WERI-Rb-1 (cell line): ENCODE results near the gene MFSD2A.
A peak's percentile ranks its signal among the peaks of the same experiment; 100 is the strongest.
"Not testable (repeated sequence)": the region's sequence is repeated elsewhere in the genome, so short reads cannot be mapped to it uniquely, and the experiment has no call there.

Experiments used
- DNase-seq: peaks from one replicate; pipeline ENCODE4 v3.0.0-alpha.2; 2020
- H3K27ac ChIP-seq: fragments of 250-450 bp; sonication (Bioruptor Pico); 2 replicates; pipeline ENCODE4 v1.5.1; 2020; ENCODE audit warnings: mild to moderate bottlenecking, moderate library complexity
- H3K27me3 ChIP-seq: fragments of 250-450 bp; sonication (Bioruptor Pico); 2 replicates; pipeline ENCODE4 v1.5.1; 2021; ENCODE audit warnings: mild to moderate bottlenecking, low read depth, moderate library complexity; ENCODE audit not compliant: insufficient read depth, severe bottlenecking
- H3K36me3 ChIP-seq: fragments of 250-450 bp; sonication (Bioruptor Pico); 2 replicates; pipeline ENCODE4 v1.5.1; 2020; ENCODE audit warnings: mild to moderate bottlenecking, moderate library complexity
- H3K4me3 ChIP-seq: 2 replicates; pipeline ENCODE4 v1.5.1; 2011; ENCODE audit warnings: low read depth, mild to moderate bottlenecking, control low read depth, low read length
- H3K9me3 ChIP-seq: fragments of 250-450 bp; sonication (Bioruptor Pico); 2 replicates; pipeline ENCODE4 v1.5.1; 2021; ENCODE audit warnings: mild to moderate bottlenecking, moderate library complexity; ENCODE audit not compliant: severe bottlenecking
- TF ChIP-seq, protein P1 (sequence below): IDR thresholded peaks from 2 replicates; pipeline ENCODE4 v1.5.1; 2011; ENCODE audit warnings: low read depth, mild to moderate bottlenecking, control low read depth, inconsistent platforms, low read length

The MFSD2A gene

DNA sequence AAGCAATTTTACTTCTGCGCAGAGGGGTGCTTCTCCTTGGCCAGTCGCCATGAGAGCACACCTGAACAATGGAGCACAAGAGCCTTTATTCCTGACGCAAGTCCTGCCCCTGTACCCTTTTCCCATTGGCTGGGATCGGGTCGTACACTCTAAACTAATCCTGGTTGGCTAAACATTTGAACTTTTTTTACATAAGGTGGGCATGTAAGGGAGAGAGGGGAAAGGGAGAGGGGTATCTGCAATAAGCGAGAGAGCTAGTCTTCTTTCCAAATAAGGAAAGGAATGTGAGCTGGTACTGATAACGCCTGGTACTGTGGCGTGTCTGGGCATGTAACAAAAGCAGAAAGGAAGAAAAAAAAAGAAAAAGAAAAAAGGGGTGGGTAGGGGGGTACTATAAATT is 21.8 kb downstream of the MFSD2A start:
- Histone ChIP-seq H3K27me3 (no peaks in the 10 kb centered on the region), H3K4me3 (no peak overlapping the region), H3K9me3 (no peaks in the 10 kb centered on the region), H3K36me3 (no peaks in the 10 kb centered on the region), H3K27ac (no peak overlapping the region)
- TF ChIP-seq, protein P1, sequence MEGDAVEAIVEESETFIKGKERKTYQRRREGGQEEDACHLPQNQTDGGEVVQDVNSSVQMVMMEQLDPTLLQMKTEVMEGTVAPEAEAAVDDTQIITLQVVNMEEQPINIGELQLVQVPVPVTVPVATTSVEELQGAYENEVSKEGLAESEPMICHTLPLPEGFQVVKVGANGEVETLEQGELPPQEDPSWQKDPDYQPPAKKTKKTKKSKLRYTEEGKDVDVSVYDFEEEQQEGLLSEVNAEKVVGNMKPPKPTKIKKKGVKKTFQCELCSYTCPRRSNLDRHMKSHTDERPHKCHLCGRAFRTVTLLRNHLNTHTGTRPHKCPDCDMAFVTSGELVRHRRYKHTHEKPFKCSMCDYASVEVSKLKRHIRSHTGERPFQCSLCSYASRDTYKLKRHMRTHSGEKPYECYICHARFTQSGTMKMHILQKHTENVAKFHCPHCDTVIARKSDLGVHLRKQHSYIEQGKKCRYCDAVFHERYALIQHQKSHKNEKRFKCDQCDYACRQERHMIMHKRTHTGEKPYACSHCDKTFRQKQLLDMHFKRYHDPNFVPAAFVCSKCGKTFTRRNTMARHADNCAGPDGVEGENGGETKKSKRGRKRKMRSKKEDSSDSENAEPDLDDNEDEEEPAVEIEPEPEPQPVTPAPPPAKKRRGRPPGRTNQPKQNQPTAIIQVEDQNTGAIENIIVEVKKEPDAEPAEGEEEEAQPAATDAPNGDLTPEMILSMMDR, result no peak
- no peak for DNase-seq

DNA sequence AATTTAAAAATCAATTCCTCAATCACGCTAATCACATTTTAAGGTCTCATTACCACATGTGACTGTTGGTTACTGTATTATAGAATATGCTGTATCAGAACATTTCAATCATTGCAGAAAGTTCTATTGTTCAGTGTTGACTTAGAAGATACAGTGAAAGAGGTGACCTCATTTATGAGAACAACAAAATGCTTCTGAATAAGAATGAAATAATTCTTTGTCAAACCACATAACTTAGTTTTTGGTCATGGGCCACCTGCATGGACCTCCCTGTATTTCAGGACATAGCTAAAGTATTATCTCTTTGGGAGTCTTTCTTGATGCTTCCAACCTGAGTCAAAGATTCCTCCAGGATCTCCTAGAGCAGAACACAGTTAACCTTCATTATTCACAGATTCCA is 22.3 kb downstream of the MFSD2A start:
- no peak for DNase-seq
- H3K9me3 ChIP-seq, result no peaks in the 10 kb centered on the region
- no peak overlapping the region for H3K27ac ChIP-seq
- H3K36me3 ChIP-seq, result no peaks in the 10 kb centered on the region
- TF ChIP-seq, protein P1, result no peak
- H3K4me3 ChIP-seq, result no peak overlapping the region
- no peaks in the 10 kb centered on the region for H3K27me3 ChIP-seq

DNA sequence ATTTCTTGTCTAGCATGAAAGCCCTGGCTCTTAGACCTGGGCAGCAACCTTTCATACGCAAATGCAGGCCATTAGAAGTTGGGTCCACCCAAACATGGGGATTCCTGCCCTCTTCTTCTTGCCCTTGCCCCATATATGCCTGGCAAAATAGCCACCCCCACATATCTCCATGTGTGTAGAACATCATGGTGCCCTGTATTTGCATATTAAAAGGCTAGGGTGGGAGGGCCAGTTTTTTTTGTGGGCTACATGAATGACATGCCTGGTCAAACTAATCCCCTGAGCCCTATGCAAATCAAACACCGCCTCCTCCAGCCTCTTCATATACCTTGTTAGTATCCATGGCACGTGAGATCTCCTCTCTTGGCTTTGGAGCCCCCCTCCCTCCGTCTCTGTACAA is 24.7 kb downstream of the MFSD2A start:
- Histone ChIP-seq H3K9me3 (no peaks in the 10 kb centered on the region), H3K4me3 (no peak overlapping the region), H3K36me3 (no peaks in the 10 kb centered on the region), H3K27me3 (no peaks in the 10 kb centered on the region), H3K27ac (no peak overlapping the region)
- DNase-seq, result no peak
- TF ChIP-seq, protein P1, result no peak

DNA sequence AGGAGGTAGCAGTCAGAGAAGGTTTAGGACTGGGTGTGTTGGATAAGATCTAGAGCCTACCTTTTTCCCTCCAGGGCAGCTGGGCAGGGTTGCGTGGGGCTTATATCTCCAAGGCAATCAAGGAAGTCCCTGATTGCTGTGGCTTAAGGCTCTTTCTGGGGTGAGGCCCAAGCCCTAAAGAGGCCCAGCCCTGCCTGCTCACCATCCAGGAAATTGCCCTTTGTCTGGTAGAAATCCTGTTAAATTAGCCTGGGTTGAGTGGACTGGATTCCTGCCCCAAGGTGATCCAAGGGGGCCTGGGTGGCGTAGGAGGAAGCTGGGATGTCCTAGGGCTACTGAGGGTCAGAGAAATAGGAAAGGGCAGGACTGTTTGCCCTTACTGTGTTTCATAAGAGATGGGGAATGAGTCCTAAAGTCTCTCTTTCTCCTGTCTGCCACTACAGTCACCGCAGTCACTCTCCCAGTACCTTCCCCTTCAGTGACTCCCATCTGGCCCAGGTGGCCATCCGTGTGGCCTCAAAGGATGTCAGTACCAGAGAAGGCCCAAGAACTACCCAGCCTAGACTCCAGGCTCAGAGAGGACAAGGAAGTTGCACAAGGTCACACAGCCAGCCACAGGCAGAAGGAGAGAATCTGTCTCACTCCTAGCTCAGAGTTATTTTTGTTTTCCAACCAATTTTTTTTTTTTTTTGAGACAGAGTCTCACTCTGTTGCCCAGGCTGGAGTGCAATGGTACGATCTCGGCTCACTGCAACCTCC is 25.8 kb downstream of the MFSD2A start:
- TF ChIP-seq, protein P1, result no peak
- Histone ChIP-seq H3K4me3 (no peak overlapping the region), H3K27ac (peak overlapping the region; percentile 40), H3K9me3 (no peaks in the 10 kb centered on the region), H3K36me3 (no peaks in the 10 kb centered on the region), H3K27me3 (no peaks in the 10 kb centered on the region)
- peak; percentile 47 for DNase-seq

DNA sequence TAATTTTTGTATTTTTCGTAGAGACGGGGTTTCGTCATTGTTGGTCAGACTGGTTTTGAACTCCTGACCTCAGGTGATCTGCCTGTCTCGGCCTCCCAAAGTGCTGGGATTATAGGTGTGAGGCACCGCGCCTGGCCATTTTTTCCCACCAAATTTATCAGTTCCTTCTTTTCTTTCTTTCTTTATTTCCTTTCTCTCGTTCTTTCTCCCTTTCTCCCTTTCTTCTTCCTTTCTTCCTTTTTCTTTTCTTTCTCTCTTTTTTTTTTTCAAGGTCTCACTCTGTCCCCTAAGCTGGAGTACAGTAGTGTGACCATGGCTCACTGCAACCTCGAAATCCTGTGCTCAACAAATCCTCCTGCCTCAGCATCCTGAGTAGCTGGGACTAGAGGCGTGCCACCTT is 26.4 kb downstream of the MFSD2A start:
- TF ChIP-seq, protein P1, result no peak
- no peaks in the 10 kb centered on the region for H3K27me3 ChIP-seq
- DNase-seq, result no peak

DNA sequence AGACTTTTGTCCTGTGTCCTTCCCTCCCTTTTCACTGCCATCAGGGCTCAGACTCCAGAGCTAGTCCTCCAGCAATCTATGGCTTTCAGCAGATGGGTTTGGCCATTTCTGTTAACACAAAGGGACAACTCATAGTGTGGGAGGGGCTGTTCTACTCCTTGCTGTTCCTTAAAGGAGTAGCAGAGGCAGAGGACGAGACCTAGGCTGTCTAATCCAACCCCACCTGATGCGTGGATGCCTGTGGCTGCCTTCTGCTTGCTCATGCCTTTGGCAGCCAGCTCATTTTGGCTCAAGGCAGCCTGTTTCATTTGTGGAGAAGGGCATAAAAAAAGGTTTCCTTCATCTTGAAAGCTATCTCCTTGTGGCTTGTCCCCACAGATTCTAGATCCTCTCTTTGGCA is 27.0 kb downstream of the MFSD2A start:
- TF ChIP-seq, protein P1, result no peak
- H3K27ac ChIP-seq, result no peak overlapping the region
- no peak for DNase-seq
- H3K27me3 ChIP-seq, result no peaks in the 10 kb centered on the region
- peaks cover 3% of the 10 kb centered on the region for H3K9me3 ChIP-seq
- no peak overlapping the region for H3K4me3 ChIP-seq
- no peaks in the 10 kb centered on the region for H3K36me3 ChIP-seq

More for the DNA sequence above, 26.4 kb downstream of the MFSD2A start:
- Histone ChIP-seq H3K36me3 (no peaks in the 10 kb centered on the region), H3K4me3 (no peak overlapping the region), H3K9me3 (no peaks in the 10 kb centered on the region), H3K27ac (no peak overlapping the region)

GRCh38 chr1:39984480-39984879 is 29.5 kb downstream of the MFSD2A start:
- DNase-seq, H3K4me3 ChIP-seq, H3K9me3 ChIP-seq, H3K27ac ChIP-seq, H3K27me3 ChIP-seq, H3K36me3 ChIP-seq: not testable (repeated sequence)
